ENCODE measurements around the gene TIMELESS. TPM values are rescaled to one million over a fixed set of nuclear protein-coding genes. Genes with fewer than 3 reads are reported as not detected.
"Not testable (repeated sequence)": the region's sequence is repeated elsewhere in the genome, so short reads cannot be mapped to it uniquely, and the experiment has no call there.

The TIMELESS gene
- total and polyA plus RNA-seq, 4 donors: 7.3 to 11.2 (median 9.0) TPM

GRCh38 chr12:56493409-56494105 lies 44.3 kb upstream of the TIMELESS start:
- H3K9ac ChIP-seq (ENCODE audit: insufficient read depth in 1 of 2, low read length in 2 of 2); H3K4me1 ChIP-seq (ENCODE audit: control insufficient read depth in 5 of 5, insufficient read depth in 5 of 5, low read length in 5 of 5); H3K27ac ChIP-seq (ENCODE audit: low read depth in 1 of 2, low read length in 1 of 2); H3K4me3 ChIP-seq; DNase-seq; ATAC-seq (ENCODE audit: insufficient read depth, low FRiP score); H3K36me3 ChIP-seq (ENCODE audit: control insufficient read depth in 4 of 4, insufficient read depth in 4 of 4, low read length in 4 of 4); H3K9me3 ChIP-seq (ENCODE audit: control insufficient read depth in 4 of 4, insufficient read depth in 3 of 4, low read length in 3 of 4): not testable (repeated sequence)
- peaks cover 0 to 22% (median 16%) of the 10 kb centered on the region in 3 donors for H3K27me3 ChIP-seq (ENCODE audit: control insufficient read depth in 3 of 3, insufficient read depth in 3 of 3, low read length in 2 of 3)
- WGBS, 2 donors: 90 to 95% methylated on average over 28 to 31 of the region's 31 CpGs

GRCh38 chr12:56490360-56490759 lies 41.1 kb upstream of the TIMELESS start:
- Histone ChIP-seq H3K9me3 (ENCODE audit: control insufficient read depth in 4 of 4, insufficient read depth in 3 of 4, low read length in 3 of 4) (no peaks in the 10 kb centered on the region), H3K27ac (ENCODE audit: low read depth in 1 of 2, low read length in 1 of 2) (no peak overlapping the region), H3K36me3 (ENCODE audit: control insufficient read depth in 4 of 4, insufficient read depth in 4 of 4, low read length in 4 of 4) (no peaks in the 10 kb centered on the region), H3K4me3 (no peak overlapping the region), H3K9ac (ENCODE audit: insufficient read depth in 1 of 2, low read length in 2 of 2) (no peak overlapping the region), H3K27me3 (ENCODE audit: control insufficient read depth in 3 of 3, insufficient read depth in 3 of 3, low read length in 2 of 3) (peaks cover 0 to 32% (median 30%) of the 10 kb centered on the region in 3 donors), H3K4me1 (ENCODE audit: control insufficient read depth in 5 of 5, insufficient read depth in 5 of 5, low read length in 5 of 5) (peaks cover 0 to 14% (median 5%) of the 10 kb centered on the region in 5 donors)
- no peak for TF ChIP-seq CTCF (IDR thresholded peaks at IDR 0.05; ENCODE audit: control extremely low read depth, extremely low read depth)
- no peak for DNase-seq
- no peak for ATAC-seq (ENCODE audit: insufficient read depth, low FRiP score)

GRCh38 chr12:56488041-56488955 lies 39.1 kb upstream of the TIMELESS start, which contains the start of gene GLS2:
Gene GLS2 (minus strand): TSS chr12:56488161. CDS start chr12:56488118, 43 bp downstream.
- ATAC-seq (ENCODE audit: insufficient read depth, low FRiP score) (peak; percentile 97), DNase-seq (peak; percentile 69 to 80 (median 75))
- H3K36me3 ChIP-seq (ENCODE audit: control insufficient read depth in 4 of 4, insufficient read depth in 4 of 4, low read length in 4 of 4): no peaks in the 10 kb centered on the region
- no peaks in the 10 kb centered on the region for H3K9me3 ChIP-seq (ENCODE audit: control insufficient read depth in 4 of 4, insufficient read depth in 3 of 4, low read length in 3 of 4)
- peak within 1 kb of the TSS in 1 of 2 donors; percentile 5 for H3K27ac ChIP-seq (ENCODE audit: low read depth in 1 of 2, low read length in 1 of 2)
- TF ChIP-seq CTCF (IDR thresholded peaks at IDR 0.05; ENCODE audit: control extremely low read depth, extremely low read depth): no peak
- WGBS, 2 donors: 14 to 18% methylated on average over 59 of the region's 59 CpGs
- H3K9ac ChIP-seq (ENCODE audit: insufficient read depth in 1 of 2, low read length in 2 of 2): peak within 1 kb of the TSS in 1 of 2 donors; percentile 42
- H3K27me3 ChIP-seq (ENCODE audit: control insufficient read depth in 3 of 3, insufficient read depth in 3 of 3, low read length in 2 of 3): peaks cover 0 to 32% (median 30%) of the 10 kb centered on the region in 3 donors
- peak within 1 kb of the TSS; percentile 18 for H3K4me3 ChIP-seq
- peaks cover 0 to 14% (median 5%) of the 10 kb centered on the region in 5 donors for H3K4me1 ChIP-seq (ENCODE audit: control insufficient read depth in 5 of 5, insufficient read depth in 5 of 5, low read length in 5 of 5)
